Omental fat pad (tissue), 4 donors: ENCODE results near the gene TMEM69. TPM values are rescaled to one million over a fixed set of nuclear protein-coding genes. Genes with fewer than 3 reads are reported as not detected.
"Not testable (repeated sequence)": the region's sequence is repeated elsewhere in the genome, so short reads cannot be mapped to it uniquely, and the experiment has no call there.

ENCODE experiments used
- ATAC-seq: fragments of 150-250 bp; one replicate; pipeline ENCODE4 v1.9.1; 2016; ENCODE audit warnings: mild to moderate bottlenecking, moderate library complexity; ENCODE audit not compliant: low FRiP score
- DNase-seq: peaks from one replicate; pipeline ENCODE4 v3.0.0-alpha.2; 2019; ENCODE audit warnings: low spot score
- CTCF ChIP-seq, 3 donors: fragments of 450-650 bp; IDR thresholded peaks; one replicate each; pipeline ENCODE4 v1.5.1; 2016 to 2017; ENCODE audit warnings: antibody characterized with exemption in 3 of 3, mild to moderate bottlenecking in 3 of 3, moderate library complexity in 2 of 3
- total RNA-seq, 4 donors: library from RNA; depleted of rRNA; stranded (reverse); fragments of >200 nt; gene quantifications; one replicate each; pipeline ENCODE4 v1.1.0, GENCODE V29; 2016

TMEM69 gene
- total RNA-seq, 4 donors from 2014 or later = 14.3 to 22.3 (median 21.2) TPM

GRCh38 chr1:45718289-45718688 lies 30.3 kb downstream of the TMEM69 start:
- no peak for DNase-seq
- no peak for ATAC-seq
- TF ChIP-seq CTCF (IDR thresholded peaks at IDR 0.05) = no peak

- DNase-seq (no peak), ATAC-seq (no peak)
- no peak for TF ChIP-seq CTCF (IDR thresholded peaks at IDR 0.05)
These were observed 33.2 kb downstream of the TMEM69 start for GRCh38 chr1:45721207-45721606.

GRCh38 chr1:45722809-45723208 lies 34.8 kb downstream of the TMEM69 start:
- no peak for TF ChIP-seq CTCF (IDR thresholded peaks at IDR 0.05)
- DNase-seq (no peak), ATAC-seq (no peak)

GRCh38 chr1:45723248-45723930 lies 35.4 kb downstream of the TMEM69 start:
- no peak for TF ChIP-seq CTCF (IDR thresholded peaks at IDR 0.05)
- ATAC-seq = no peak
- no peak for DNase-seq

GRCh38 chr1:45726007-45726406 lies 38.0 kb downstream of the TMEM69 start:
- not testable (repeated sequence) for DNase-seq, ATAC-seq

GRCh38 chr1:45730075-45730779 lies 42.2 kb downstream of the TMEM69 start:
- DNase-seq (no peak), ATAC-seq (no peak)
- no peak for TF ChIP-seq CTCF (IDR thresholded peaks at IDR 0.05)

GRCh38 chr1:45730780-45731319 lies 42.9 kb downstream of the TMEM69 start:
- no peak for ATAC-seq
- TF ChIP-seq CTCF (IDR thresholded peaks at IDR 0.05) = no peak

More at GRCh38 chr1:45730780-45731319, 42.9 kb downstream of the TMEM69 start:
- no peak for DNase-seq
